ENCODE measurements around the gene MCF2L2.
"Not testable (repeated sequence)": the region's sequence is repeated elsewhere in the genome, so short reads cannot be mapped to it uniquely, and the experiment has no call there.

MCF2L2 gene

DNA sequence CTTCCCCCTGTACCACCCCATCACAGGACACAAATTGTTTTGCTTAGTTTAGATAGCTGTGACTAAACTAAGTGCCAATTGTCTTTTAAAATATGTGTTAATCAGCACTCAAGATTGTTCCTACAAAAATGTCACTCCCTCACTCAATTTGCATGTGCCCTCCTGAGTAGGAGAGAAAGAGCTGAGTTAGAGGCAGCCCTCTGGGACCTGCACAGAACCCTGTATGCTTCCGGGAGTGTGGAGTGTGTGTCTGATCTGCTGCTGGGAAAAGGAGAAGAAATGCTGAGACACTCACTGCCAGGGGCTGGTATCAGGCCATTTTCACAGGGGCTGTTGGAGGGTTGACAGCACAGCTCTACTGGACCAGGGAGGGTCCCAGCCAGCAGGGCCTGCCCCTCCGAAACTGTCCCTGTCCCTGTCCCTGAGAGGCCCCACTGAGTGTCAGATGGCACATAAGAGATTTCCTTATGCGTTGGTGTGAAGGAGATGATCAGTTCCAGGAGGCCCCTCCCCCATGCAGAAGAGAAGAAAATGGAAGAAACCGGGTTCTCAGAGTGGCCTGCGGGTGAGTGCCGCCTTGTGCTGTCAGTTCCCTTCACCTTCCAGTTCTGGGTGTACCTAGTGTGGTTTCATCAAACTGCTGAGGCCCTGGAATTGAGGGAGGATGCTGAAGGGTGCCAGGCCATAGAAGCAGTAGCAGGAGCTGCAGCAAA lies 179.3 kb downstream of the MCF2L2 start:
- no peak for DNase-seq (ENCODE audit: low read depth in 3 of 3, low spot score in 1 of 3)

DNA sequence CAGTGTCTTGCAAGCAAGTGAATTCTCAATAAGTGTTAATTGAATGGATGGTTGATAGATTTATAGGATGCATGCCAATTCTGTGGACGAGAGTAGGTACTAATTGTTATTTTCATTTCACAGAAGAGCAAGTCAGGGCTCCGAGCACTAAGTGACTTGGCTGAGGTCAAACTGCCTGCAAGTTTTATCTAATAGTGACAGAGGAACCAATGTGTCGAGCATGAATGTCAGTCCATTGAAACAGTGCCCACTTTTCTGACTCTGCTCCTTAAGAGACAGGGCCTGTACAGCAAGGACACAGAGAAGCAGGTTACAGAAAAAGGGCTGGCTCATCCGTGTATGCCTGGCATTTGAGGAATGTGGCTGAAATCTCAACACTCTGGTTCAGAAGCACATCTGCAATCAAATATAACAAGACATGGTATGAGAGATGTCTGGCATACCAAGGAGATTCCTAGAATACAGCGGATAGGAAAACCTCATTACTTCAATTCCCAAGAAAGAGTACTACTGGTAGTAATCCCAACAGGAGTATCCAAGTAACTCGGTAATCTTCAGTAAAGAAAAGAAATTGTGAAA lies 181.3 kb downstream of the MCF2L2 start:
- no peak for DNase-seq (ENCODE audit: low read depth in 3 of 3, low spot score in 1 of 3)

DNA sequence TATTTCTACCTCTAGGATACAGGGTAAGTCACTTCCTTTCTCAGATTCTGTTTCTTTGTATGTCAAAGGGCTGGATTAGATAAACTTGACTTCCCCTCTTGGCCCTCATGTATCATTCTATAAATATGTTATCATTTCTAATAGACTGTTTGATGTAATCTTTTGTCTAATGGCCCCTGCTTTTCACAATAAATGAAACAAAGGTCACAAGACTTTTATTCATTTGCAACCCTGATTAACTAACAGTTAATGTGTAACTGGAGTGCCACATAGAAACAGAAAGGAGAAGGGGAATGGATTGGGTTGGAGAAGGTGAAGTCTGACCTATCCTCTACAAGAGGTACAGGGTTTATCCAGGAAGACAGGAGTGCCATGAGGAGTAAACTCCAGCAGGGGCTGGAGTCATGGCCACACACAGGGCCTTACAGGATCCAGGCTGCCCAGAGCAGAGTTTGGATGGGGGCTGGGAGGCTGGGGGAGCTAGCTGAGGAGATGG lies 183.4 kb downstream of the MCF2L2 start:
- DNase-seq (ENCODE audit: low read depth in 3 of 3, low spot score in 1 of 3) = no peak

DNA sequence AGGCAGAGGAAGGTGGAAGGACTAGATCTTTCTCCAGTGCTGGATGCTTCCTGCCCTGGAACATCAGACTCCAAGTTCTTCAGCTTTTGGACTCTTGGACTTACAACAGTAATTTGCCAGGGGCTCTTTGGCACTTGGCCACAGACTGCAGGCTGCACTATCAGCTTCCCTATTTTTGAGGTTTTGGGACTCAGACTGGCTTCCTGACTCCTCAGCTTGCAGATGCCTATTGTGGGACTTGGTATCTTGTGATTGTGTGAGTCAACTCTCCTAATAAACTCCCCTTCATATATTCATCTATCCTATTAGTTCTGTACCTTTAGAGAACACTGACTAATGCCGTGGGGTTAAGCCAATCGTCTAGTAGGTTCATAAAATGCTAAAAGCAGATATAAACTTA lies 184.2 kb downstream of the MCF2L2 start:
- DNase-seq (ENCODE audit: low read depth in 3 of 3, low spot score in 1 of 3) = no peak

DNA sequence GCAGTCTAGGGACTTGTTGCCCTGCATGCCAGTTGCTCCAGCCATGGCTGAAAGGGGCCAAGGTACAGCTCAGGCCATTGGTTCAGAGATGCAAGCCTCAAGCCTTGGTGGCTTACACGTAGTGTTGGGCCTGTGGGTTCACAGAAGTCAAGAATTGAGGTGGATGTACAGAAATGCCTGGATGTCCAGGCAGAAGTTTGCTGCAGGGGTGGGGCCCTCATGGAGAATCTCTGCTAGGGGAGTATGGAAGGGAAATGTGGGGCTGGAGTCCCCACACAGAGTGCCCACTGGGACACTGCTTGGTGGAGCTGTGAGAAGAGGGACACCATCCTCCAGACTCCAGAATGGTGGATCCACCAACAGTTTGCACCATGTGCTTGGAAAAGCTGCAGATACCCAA lies 186.0 kb downstream of the MCF2L2 start:
- no peak for DNase-seq (ENCODE audit: low read depth in 3 of 3, low spot score in 1 of 3)

DNA sequence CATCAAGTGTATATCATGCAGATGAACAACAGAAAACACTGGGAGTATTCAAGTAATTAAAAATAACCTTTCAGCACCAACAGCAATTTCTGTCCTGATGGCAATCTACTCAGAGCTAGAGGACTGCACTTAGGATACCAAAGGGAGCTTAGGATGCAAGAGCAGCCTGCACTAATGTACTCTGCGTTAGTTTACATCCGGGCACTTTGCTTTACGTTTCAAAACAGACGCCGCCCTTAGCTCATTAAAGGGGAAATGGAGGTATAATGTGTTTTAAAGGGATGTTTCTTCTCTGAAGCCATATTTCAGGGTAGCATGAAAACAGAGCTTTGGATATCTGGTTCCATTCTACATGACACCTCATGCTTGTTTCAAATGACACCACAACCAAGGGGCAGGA lies 189.4 kb downstream of the MCF2L2 start:
- DNase-seq (ENCODE audit: low read depth in 3 of 3, low spot score in 1 of 3) = no peak

DNA sequence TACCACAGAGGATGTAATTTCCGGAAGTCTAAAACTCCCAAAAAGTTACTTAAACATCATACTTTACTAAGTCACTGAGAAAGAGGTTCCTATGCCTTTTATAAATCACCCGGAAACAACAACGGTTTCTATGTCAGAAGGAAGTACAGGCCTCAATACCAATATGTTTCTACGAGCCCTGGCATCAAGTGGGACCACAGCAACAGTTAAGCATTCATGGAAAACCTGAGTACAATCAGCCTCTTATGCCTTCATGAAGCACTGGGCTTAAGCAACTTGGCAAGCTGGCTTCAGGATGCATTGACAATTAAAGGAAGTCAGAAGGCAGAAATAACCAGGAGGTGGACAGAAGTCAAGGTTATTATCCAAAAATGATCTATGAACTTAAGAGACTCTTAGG lies 194.5 kb downstream of the MCF2L2 start:
- no peak for DNase-seq (ENCODE audit: low read depth in 3 of 3, low spot score in 1 of 3)

DNA sequence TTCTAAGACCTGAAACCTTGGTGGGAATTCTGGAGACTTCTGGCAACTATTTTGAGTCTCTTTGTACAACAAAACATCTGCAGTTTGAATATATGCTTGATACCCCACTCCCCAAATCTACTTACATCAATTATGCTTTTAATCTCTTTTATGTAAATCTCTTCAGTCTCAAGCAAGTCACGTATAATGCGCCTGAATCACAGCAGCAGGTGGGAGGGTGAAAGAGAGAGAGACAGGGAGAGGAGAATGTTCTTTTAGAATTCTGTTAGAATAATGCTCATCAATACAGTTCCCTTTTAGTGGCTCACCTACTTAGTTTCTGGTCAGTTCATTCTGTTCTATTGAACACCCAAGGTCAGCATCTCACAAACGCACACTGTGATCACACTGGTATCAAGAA lies 197.6 kb downstream of the MCF2L2 start:
- DNase-seq (ENCODE audit: low read depth in 3 of 3, low spot score in 1 of 3) = no peak

DNA sequence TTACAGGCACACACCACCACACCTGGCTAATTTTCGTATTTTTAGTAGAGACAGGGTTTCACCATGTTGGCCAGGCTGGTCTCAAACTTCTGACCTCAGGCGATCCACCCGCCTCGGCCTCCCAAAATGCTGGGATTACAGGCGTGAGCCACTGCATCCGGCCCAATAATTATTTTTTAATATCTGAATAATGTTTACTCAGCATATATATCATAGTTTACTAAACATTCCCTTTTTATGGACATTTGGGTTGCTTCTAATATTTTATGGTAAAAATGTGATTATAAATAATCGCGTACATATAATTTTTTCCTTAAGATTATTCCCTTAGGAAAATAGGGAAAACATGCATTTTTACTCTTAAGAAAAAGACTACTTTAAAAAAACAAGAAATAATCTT lies 198.2 kb downstream of the MCF2L2 start:
- DNase-seq (ENCODE audit: low read depth in 3 of 3, low spot score in 1 of 3) = not testable (repeated sequence)

DNA sequence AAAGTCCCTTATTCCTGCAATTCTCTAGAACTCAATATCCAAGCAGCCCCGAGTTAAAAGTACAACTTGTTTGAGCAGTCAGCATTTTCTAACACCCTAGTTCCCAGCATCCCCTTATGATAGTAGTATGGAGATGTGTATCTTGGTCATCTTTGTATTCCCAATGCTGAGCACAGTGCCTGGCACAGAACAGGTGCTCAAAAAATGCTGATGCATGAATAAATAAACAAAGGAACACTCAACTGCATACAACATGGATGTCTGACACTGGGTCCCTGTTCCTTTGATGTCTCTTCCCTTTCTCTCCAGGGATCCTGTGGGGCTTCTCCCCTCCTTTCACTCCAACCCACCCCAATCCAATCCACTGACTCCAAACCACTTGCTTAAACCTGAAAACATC lies 199.2 kb downstream of the MCF2L2 start:
- no peak for DNase-seq (ENCODE audit: low read depth in 3 of 3, low spot score in 1 of 3)

DNA sequence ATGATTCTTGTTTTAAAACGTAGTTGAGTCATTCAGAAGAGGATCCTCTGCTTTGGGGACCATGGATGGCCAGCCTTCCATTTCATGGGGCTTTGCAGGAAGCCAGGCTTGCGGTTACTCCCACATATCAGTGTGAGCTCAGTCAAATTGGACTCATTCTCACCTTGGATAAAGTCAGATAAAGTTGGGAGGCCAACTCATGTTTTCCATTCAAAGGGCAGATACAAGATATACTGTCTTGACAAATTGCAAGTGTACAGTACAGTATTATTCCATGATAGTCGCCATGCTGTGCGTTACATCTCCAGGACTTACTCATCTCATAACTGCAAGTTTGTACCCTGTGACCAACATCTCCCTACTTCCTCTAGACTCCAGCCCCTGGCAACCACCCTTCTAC lies 200.8 kb downstream of the MCF2L2 start:
- no peak for DNase-seq (ENCODE audit: low read depth in 3 of 3, low spot score in 1 of 3)

DNA sequence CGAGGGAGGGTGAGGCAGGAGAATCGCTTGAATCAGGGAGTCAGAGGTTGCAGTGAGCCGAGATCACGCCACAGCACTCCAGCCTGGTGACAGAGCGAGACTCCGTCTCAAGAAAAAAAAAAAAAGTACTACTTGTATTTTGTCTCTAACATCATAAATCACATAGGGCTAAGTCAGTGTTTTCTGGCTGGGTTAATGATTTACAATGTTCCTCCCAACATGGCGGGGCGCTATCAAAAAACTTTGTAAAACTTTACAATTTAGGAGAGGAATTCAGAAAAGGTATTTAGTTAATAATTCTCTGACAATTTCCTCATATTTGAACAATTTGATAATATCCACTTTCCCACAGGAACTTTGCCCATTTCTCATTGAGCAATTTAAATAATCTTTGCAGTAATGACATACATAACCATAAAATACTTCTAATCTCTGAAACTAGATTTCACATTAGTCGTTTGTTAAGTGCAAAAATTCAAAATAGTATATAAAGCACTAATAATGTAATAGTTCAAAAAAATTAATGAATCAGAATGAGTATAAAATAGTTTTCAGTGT lies 202.0 kb downstream of the MCF2L2 start:
- DNase-seq (ENCODE audit: low read depth in 3 of 3, low spot score in 1 of 3) = no peak

DNA sequence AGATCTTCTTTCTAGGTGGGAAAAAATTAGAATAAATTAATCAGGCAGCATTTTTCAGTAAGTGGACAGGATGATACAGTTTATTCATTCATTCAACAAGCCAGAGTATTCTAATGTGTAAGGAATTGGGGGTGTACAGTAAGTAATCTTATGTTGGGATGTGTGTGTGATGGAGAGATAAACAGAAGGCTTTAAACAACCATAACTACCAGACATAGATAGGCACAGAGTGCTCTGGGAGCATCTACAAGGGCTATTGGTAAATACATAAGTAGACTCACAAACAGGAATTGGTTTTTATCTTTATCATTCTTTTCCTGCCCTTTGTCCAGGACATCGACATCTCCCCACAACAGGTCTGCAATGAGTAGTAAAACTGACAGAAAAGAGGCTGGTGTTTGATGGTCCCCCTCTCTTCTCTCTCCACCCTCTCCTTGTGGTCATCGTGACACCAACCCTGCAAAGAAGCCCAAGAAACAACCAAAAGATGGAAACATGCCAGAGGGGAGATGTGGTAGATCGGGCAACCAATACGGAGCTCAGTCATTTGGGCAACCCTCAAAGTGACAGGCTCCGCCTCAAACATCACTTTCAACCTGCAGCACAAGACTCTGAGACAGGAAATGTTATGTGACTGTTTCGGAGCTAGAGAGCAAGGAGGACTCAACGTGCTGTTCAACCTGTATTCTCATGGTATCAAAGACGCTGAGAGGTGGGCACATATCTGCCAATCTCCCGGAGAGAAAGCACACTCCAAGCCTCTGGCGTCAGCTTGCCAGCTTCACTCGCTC lies 204.0 kb downstream of the MCF2L2 start:
- no peak for DNase-seq (ENCODE audit: low read depth in 3 of 3, low spot score in 1 of 3)

DNA sequence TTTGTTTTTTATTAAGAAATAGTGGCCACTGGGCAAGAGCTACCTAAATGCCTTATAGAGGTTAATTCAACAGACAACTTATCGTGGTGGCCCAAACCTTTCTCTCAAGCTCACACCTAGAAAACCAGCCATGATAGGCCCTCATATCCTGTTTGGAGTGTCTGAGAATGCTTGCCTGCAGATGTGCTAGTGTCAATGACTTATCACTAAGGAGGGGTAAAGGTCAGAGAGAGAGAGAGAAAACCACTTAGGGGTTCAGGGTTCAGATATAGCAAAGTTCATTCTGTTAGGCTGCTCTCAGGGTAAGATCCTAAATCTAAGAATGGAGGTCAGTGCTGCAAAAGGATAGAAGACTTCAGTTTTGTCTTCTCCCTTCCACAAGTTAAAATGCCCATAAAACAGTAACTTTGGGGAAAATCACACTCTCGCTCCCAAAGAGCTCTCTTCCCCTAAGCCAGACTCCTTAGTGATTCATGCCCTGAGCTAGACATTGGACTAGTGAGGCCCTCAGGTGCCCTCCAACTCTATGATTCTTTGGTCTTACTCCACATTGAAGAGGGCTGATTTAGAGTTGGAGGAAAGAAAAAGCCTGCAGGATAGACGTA lies 205.7 kb downstream of the MCF2L2 start:
- no peak for DNase-seq (ENCODE audit: low read depth in 3 of 3, low spot score in 1 of 3)

DNA sequence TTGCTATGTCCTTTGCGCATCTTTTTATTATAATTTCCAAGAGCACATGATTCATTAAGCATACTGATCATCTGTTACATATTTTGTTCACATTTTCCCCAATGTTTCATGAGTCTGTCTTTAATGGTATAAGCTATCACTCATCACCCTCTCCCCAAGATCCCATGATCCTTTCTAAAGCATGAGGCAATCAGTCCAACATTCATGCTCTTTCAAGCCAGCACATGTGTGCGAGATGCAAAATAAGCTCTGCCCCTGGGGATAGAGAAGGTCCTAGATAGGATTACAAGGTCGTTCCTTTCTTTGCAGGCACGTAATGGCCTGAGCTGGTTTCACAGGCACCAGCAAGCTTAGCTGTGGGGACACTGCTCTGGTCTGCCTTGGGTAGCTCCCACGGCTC lies 207.6 kb downstream of the MCF2L2 start:
- no peak for DNase-seq (ENCODE audit: low read depth in 3 of 3, low spot score in 1 of 3)

DNA sequence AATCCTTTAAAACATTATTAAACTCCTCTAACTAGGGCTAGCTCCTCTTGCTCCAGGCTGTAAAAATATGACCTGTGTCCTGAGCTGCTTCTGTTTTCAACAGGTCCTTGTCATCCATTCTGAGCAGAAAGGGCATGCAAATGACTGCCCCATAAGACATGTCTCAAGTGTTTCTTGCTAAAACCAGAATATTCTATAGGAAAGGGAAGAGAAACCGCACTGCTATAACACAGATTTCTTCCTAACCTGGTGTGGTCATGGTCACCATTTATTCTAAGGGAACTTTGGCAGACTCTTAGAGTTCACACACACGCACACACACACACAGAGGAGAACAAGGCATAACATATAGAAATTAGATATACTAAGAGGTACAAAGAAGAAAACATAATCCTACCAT lies 209.6 kb downstream of the MCF2L2 start:
- DNase-seq (ENCODE audit: low read depth in 3 of 3, low spot score in 1 of 3) = no peak

DNA sequence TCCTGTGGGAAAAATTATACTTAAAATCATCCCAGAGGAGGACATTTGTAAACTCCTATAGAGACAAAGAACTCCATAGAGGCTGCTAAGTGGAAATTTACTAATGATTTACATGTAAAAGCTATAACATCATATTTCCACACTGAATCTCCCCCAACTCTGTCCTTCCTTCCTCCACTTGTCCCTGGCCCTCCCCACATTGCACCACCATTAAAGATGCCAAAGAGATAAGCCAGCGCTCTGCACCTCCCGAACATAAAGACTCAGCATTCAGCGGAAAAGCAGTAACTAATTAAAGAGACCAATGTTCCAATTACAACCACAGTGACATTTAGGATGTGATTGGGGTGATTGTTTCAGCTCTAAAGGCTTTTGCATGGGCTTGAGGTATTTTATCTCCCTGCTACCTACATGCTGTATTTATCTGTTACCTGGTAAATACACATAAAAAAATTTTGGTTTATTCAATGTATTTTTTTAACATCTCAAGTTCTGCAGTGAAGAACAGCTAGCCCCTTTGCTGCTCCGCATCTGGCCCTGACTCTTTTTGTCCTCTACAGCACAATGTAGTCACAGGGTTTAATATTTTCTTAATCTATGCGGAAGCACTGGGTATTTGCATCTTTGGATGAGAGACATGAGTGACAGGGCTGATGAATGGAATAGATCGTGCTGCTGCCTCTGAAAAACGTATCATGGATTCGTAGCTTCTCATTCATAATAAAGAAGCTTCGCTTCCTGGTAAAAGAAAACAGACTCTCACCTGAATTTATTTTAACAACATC lies 210.7 kb downstream of the MCF2L2 start:
- no peak for DNase-seq (ENCODE audit: low read depth in 3 of 3, low spot score in 1 of 3)

DNA sequence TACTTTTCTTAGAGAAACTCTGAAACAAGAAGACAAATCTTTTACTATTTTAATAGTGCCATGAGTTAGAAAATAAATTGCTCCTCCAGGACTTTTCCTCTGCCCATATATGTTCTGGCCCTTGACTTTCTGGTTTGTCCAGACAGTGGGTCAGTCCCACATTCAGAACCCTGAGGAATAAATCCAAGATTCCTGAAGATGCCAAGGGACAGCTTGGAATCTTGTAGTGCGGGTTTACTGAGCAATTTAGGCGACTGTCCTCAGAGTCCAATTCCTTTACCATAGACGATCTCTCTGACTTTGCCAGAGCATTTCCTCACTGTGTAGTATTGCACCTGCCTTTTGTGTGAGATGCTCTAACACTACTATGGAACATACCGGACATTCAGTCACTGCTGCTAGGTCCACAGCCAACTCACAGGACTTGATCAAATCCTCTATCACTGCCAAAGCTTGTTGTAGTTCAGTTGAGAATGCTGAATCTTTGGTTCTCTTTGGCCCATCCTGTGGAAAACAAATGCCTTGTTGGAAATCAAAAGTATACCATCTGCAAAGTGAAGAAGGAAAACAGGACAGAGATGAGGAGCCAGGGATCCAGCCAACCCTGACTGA lies 212.7 kb downstream of the MCF2L2 start:
- no peak for DNase-seq (ENCODE audit: low read depth in 3 of 3, low spot score in 1 of 3)

DNA sequence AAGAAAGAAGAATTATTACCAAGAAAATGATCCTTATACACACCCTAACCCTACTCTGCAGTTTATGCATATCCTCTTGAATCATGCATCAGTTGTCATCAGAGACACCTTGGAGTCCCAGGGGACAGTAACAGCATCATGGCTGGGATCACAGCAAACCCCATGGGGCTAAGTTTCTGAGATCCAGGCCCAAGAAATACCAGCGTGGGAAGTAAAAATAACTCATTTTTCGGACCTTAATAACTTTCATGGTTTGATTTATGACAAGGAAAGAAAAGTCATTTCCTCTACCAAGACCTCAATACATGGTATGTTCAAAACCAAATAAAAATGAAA lies 214.2 kb downstream of the MCF2L2 start:
- no peak for DNase-seq (ENCODE audit: low read depth in 3 of 3, low spot score in 1 of 3)
